ENCODE measurements around the gene GRM7. TPM values are rescaled to one million over a fixed set of nuclear protein-coding genes. Genes with fewer than 3 reads are reported as not detected.
A peak's percentile ranks its signal among the peaks of the same experiment; 100 is the strongest.

Gene GRM7
- total RNA-seq, 2 donors from 2014 or later = 0.68 to 3.9 TPM

DNA sequence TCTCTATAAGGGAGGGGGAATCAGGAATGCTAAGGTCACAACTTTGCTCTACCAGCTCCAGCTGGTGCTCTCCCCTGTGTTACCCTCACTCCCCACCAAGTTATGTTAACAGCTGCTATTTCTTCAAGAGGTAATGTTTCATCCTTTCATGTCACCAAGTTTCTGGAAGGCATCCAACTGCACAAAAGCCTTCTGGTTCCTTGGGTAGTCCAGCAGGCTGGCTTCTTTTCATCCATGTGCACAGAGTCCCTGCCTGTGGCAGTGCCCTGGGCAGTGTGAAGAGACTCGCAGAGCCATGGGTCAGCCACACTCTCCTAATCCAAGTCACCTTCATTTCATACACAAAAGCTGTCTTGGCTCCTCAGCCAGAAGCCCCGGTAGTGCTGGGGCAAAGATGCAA, 903.2 kb downstream of the GRM7 start:
- TF ChIP-seq, protein P1, sequence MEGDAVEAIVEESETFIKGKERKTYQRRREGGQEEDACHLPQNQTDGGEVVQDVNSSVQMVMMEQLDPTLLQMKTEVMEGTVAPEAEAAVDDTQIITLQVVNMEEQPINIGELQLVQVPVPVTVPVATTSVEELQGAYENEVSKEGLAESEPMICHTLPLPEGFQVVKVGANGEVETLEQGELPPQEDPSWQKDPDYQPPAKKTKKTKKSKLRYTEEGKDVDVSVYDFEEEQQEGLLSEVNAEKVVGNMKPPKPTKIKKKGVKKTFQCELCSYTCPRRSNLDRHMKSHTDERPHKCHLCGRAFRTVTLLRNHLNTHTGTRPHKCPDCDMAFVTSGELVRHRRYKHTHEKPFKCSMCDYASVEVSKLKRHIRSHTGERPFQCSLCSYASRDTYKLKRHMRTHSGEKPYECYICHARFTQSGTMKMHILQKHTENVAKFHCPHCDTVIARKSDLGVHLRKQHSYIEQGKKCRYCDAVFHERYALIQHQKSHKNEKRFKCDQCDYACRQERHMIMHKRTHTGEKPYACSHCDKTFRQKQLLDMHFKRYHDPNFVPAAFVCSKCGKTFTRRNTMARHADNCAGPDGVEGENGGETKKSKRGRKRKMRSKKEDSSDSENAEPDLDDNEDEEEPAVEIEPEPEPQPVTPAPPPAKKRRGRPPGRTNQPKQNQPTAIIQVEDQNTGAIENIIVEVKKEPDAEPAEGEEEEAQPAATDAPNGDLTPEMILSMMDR (IDR thresholded peaks at IDR 0.05) = no peak

DNA sequence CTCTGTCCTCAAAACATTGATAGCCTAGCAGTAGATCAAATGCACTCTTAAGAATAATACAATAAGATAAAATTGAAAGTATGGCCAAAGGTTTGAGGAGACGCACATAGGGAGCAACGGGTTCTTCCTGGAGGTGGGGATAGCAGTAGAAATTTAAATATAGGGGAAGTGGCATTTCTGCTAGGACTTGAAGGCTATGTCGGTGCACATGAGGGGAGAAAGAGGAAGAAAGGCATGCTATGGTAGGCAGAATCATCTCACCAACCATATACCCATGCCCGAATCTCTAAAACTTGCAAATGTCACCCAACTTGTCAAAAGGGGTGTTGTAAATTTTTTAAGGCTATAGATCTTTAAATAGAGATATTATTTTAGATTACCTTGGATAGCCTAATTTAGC, 905.6 kb downstream of the GRM7 start:
- Histone ChIP-seq H3K27ac (no peak overlapping the region), H3K4me3 (no peak overlapping the region), H3K27me3 (replicated peaks; ENCODE audit: insufficient read depth) (no peaks in the 10 kb centered on the region), H3K36me3 (no peaks in the 10 kb centered on the region), H3K4me1 (ENCODE audit: control insufficient read depth in 1 of 2, low read depth in 2 of 2) (no peaks in the 10 kb centered on the region), H3K9me3 (no peaks in the 10 kb centered on the region)
- ATAC-seq (ENCODE audit: insufficient number of reproducible peaks, low FRiP score, low read depth) = no peak
- DNase-seq (ENCODE audit: low spot score) = no peak
- TF ChIP-seq, protein P1 (IDR thresholded peaks at IDR 0.05) = no peak

More for the DNA sequence above, 903.2 kb downstream of the GRM7 start:
- Histone ChIP-seq H3K27ac (no peak overlapping the region), H3K9me3 (no peaks in the 10 kb centered on the region), H3K4me1 (ENCODE audit: control insufficient read depth in 1 of 2, low read depth in 2 of 2) (no peaks in the 10 kb centered on the region), H3K27me3 (replicated peaks; ENCODE audit: insufficient read depth) (no peaks in the 10 kb centered on the region), H3K4me3 (no peak overlapping the region), H3K36me3 (no peaks in the 10 kb centered on the region)
- no peak for DNase-seq (ENCODE audit: low spot score)
- ATAC-seq (ENCODE audit: insufficient number of reproducible peaks, low FRiP score, low read depth) = no peak

DNA sequence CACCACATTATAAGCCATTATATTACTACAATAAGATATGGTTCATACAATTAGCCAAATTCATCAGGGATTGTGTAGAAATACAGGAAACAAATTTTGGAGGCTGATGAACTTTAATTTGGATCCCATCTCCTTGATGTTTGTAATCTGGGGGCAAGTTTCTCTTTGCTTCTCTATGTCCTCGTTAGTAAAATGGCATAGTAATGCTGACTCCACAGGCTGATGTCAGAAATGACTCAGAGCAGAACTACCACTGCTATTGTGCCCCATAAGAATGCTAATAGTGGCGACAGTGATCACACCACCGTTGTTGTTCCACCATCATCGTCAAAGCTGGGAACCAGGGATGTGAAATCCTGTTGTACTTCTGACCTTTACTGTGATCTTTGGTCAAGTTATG, 918.4 kb downstream of the GRM7 start:
- Histone ChIP-seq H3K4me3 (no peak overlapping the region), H3K27ac (peak overlapping the region in 1 of 2 donors; percentile 51), H3K27me3 (replicated peaks; ENCODE audit: insufficient read depth) (no peaks in the 10 kb centered on the region), H3K36me3 (no peaks in the 10 kb centered on the region), H3K4me1 (ENCODE audit: control insufficient read depth in 1 of 2, low read depth in 2 of 2) (no peaks in the 10 kb centered on the region), H3K9me3 (no peaks in the 10 kb centered on the region)
- TF ChIP-seq, protein P1 (IDR thresholded peaks at IDR 0.05) = no peak
- peak; percentile 78 for ATAC-seq (ENCODE audit: insufficient number of reproducible peaks, low FRiP score, low read depth)
- no peak for DNase-seq (ENCODE audit: low spot score)

DNA sequence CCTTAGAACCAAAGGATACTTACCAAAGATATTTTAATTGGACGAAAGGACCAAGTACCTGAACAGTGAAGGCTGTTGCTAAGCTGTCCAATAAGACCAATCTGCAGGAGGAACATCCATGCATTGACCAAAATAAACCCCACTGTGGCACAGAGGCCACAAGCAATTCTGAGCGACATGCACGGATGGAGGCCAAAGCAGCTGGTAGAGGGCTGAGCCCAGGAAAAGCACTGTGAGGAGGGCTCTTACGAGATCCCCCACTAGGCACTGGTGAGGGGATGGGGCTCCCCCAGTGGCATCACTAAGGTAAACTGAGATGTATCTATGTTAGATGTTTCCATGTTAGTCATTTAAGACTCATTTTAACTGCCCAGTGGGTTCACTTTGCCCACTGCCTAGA, 920.5 kb downstream of the GRM7 start:
- H3K4me3 ChIP-seq = no peak overlapping the region
- H3K27ac ChIP-seq = no peak overlapping the region
- TF ChIP-seq, protein P1 (IDR thresholded peaks at IDR 0.05) = no peak
- H3K36me3 ChIP-seq = no peaks in the 10 kb centered on the region
- no peaks in the 10 kb centered on the region for H3K27me3 ChIP-seq (replicated peaks; ENCODE audit: insufficient read depth)
- no peaks in the 10 kb centered on the region for H3K9me3 ChIP-seq
- no peak for DNase-seq (ENCODE audit: low spot score)
- H3K4me1 ChIP-seq (ENCODE audit: control insufficient read depth in 1 of 2, low read depth in 2 of 2) = no peaks in the 10 kb centered on the region
- ATAC-seq (ENCODE audit: insufficient number of reproducible peaks, low FRiP score, low read depth) = no peak

DNA sequence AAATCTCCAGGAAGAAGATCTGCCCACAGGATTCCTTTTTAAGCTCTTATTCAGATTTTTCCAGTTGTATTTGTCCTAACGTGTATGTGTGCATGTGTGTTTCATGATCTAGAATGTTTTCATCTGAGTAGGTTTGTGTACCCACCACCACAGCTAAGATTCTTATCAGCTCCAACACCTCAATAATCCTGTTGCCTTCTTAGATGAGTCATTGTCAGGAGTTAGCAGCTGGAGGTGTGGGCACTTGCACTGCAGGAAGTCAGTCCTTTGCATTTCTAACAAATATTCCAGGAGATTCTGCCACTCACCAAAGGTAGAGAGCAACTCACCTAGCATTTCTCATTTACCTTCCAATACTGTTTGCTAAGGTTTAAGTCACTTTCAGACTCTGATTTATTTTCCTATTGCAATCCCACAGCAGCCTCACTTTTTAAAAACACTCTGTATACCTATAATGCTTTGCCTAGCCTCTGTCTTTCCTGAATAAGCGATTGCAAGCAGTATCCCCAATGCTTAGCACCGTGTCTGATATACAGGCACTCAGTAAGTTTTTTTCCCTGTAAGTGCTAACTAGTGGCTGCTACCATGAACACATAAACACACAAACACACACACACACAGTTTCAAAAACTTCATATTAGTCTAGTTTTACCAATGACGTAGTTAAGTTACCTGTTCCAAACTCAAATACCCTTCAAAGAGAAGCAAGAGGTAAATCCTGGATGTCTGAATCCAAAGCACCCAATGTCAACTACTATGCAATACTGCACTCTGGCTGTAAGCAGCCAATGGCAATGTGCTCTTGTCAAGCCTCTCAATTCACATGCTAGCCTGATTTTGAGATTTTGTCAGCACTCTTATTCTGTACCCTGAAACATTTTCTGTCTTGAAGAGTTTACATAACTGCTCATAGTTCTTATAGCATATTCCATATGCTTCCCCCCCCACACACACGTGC, 927.2 kb downstream of the GRM7 start:
- ATAC-seq (ENCODE audit: insufficient number of reproducible peaks, low FRiP score, low read depth) = no peak
- no peaks in the 10 kb centered on the region for H3K27me3 ChIP-seq (replicated peaks; ENCODE audit: insufficient read depth)
- H3K9me3 ChIP-seq = no peaks in the 10 kb centered on the region
- H3K4me1 ChIP-seq (ENCODE audit: control insufficient read depth in 1 of 2, low read depth in 2 of 2) = no peaks in the 10 kb centered on the region
- no peak overlapping the region for H3K4me3 ChIP-seq
- DNase-seq (ENCODE audit: low spot score) = no peak
- H3K27ac ChIP-seq = no peak overlapping the region
- no peaks in the 10 kb centered on the region for H3K36me3 ChIP-seq
- TF ChIP-seq, protein P1 (IDR thresholded peaks at IDR 0.05) = no peak

Measured in thoracic aorta (tissue), 2 donors.